ENCODE measurements around the gene AP3B1.

Gene AP3B1

DNA sequence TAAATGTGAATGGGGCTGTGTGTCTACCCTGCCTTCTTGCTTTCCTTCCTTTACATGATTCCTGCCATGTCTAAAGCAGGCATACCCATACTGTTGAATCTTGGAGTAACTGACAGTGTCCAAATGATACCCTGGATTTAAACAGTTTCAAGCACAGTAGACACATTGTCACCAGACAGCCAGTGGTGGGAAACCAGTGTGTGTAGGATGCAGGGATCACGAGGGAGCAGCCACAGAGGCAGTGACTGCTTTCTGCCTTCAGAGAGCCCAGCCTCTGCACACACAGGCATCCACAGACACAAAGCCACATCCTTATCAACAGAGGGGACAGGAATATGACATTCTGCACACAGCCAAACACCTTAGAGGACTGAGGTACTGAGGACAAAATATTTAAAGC lies 334.2 kb downstream of the AP3B1 start:
- DNase-seq = no peak

GRCh38 chr5:77958642-77959330 lies 335.7 kb downstream of the AP3B1 start:
- DNase-seq = no peak

DNA sequence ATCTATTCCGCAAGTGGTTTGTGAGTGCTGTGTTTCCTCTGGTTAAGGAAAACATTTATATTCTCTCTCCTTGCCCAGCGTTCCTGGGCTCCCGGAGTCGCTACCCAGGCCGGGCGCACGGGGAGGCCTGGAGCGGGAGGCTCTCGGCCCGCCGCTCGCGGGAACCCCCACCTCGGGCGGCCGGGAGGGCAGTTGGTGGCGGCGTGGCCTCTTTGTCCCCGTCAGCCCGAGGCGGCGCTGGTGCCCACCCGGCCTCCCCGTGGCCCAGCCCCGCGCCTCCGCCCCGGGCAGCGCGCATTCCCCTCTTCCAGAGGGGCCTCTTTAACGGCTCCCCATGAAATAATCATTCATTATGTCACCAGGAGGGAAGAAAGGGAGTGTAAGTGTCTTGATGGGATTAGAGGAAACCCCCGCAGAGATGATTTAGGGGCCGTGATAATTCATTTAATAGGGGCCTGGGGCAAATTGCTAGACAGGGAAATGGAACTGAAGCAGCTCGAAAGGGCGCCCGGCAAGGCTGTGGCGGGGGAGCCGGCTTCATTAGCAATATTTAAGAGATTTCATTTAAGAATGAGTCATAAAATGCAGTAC lies 336.5 kb downstream of the AP3B1 start:
- DNase-seq = no peak

DNA sequence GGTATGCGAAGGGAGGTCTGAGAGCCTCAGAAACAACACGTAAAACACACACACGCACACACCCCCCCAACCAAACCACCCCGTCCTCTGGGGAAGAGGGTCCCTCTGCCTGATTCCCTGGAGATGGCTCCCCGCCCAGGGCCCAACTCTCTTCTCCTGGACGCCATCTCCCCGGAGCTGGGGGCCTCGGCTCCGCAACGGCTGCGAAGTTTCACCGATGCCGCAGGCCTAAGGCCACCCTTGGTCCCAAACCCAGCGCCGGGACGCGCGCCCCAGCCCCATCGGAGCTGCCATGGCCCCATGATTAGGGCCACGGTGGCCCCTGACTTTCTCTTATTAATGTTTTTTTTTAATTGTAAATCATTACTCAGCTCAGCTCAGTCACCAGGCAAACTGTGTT lies 337.0 kb downstream of the AP3B1 start:
- no peak for DNase-seq

- no peak for DNase-seq
Observed at GRCh38 chr5:77957081-77957480, 337.4 kb downstream of the AP3B1 start.

GRCh38 chr5:77955577-77955976 lies 338.9 kb downstream of the AP3B1 start:
- no peak for DNase-seq

DNA sequence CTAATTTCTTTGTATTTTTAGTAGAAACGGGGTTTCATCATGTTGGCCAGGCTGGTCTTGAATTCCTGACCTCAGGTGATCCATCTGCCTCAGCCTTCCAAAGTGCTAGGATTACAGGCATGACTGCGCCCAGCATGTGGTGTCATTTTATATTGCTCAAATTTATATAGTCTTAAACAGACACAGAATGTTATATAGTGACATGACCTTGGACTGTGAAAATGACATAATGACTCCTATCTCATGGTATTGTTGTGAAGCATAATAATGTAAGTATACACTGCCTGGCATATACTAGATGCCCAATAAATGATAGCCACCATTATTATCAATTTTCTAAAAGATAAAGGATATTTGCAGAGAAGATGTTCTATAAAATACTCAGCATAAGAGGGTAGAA lies 341.1 kb downstream of the AP3B1 start:
- no peak for DNase-seq

DNA sequence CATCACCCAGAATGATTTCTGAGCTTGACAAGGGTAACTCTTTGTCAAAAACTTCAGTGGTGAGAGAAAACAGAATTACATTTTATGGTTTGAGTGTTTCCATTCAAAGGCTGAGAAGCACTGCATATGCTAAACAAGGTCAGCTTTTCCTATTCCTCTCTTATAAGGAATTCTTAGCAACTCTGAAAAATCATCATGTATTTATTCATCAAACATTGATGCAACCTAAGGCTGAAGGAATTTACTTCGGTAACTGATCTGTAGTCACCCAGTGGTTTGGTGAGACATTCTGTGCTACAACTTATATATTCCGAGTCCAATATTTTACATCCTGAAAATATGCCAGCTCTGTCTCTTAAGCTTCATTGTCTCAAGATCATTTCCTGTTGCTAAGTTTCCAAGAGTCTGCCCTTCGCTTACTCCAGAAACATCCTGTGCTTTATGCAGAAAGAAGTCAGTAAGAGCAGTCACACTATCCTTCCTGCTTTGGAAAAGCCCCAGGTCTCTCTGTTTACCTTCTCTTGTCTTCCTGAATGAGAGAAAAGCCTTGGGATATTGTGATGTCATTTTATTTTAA lies 341.8 kb downstream of the AP3B1 start:
- DNase-seq = no peak

Data from NCI-H345 (cell line).